ENCODE measurements around the gene LAMB1.
A peak's percentile ranks its signal among the peaks of the same experiment; 100 is the strongest.

The LAMB1 gene

DNA sequence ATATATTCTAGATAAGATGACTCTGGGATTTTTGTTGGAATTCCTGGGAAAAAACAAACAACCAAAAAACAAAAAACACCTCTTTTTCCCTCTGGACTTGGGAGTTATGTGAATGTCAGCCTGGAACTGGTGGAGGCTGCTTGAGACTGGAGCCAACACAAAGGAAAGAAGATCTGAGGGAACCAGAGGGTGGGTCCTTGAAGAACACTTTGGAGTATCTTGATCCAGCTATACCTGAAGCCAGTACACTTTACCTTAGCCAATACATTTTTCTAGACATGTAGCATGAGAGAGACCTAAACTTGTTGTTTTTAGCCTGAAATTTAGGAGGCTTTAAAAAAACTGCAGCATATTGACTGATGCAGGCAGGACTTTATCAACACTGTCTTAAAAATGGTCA is 5.9 kb upstream of the LAMB1 start:
- H3K4me3 ChIP-seq (ENCODE audit: control insufficient read depth, low read depth, low read length), result no peak overlapping the region
- TF ChIP-seq, protein P1, sequence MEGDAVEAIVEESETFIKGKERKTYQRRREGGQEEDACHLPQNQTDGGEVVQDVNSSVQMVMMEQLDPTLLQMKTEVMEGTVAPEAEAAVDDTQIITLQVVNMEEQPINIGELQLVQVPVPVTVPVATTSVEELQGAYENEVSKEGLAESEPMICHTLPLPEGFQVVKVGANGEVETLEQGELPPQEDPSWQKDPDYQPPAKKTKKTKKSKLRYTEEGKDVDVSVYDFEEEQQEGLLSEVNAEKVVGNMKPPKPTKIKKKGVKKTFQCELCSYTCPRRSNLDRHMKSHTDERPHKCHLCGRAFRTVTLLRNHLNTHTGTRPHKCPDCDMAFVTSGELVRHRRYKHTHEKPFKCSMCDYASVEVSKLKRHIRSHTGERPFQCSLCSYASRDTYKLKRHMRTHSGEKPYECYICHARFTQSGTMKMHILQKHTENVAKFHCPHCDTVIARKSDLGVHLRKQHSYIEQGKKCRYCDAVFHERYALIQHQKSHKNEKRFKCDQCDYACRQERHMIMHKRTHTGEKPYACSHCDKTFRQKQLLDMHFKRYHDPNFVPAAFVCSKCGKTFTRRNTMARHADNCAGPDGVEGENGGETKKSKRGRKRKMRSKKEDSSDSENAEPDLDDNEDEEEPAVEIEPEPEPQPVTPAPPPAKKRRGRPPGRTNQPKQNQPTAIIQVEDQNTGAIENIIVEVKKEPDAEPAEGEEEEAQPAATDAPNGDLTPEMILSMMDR (IDR thresholded peaks at IDR 0.05; ENCODE audit: control insufficient read depth, insufficient read depth, low read depth, low read length, missing control alignments), result no peak
- no peak for DNase-seq (ENCODE audit: low read depth)

DNA sequence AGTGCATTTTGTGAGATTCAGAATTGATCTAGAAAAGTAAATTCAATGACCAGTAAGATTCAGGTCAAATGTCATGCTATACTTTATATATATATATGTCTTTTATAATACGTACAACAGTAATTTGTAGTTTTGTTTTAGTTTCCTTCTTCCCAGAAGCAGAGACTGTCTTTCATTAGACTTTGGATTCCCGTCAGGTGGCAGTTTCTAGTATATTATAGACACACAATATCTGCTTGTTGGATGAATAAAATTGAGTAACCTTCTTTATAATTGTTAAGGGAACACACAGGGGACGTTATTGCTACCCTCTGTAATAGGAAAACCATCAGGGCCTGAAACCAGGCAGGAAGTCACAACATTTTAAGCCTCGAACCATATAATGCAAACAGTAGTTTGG is 5.3 kb upstream of the LAMB1 start:
- no peak overlapping the region for H3K4me3 ChIP-seq (ENCODE audit: control insufficient read depth, low read depth, low read length)
- no peak for DNase-seq (ENCODE audit: low read depth)
- TF ChIP-seq, protein P1 (IDR thresholded peaks at IDR 0.05; ENCODE audit: control insufficient read depth, insufficient read depth, low read depth, low read length, missing control alignments), result no peak

DNA sequence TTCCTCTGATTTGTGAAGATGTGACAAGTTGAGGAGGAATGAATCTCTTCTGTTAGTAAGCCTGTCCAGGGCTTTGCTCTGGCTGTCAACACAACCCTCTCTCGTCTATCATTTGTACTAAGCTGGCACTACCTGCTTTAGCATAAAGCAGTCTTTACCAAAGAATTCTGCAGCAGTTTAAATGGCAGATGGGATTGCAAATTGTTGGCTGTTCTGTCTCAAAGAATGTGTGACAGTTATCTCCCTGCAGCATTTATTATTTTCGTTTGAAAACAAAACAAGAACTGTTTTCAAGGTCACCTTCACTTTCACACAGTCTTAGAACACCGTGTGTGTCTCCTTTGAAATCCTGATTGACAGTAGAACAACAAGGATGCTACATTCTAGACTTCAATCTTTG is 4.8 kb upstream of the LAMB1 start:
- TF ChIP-seq, protein P1 (IDR thresholded peaks at IDR 0.05; ENCODE audit: control insufficient read depth, insufficient read depth, low read depth, low read length, missing control alignments), result no peak
- no peak for DNase-seq (ENCODE audit: low read depth)
- H3K4me3 ChIP-seq (ENCODE audit: control insufficient read depth, low read depth, low read length), result no peak overlapping the region

DNA sequence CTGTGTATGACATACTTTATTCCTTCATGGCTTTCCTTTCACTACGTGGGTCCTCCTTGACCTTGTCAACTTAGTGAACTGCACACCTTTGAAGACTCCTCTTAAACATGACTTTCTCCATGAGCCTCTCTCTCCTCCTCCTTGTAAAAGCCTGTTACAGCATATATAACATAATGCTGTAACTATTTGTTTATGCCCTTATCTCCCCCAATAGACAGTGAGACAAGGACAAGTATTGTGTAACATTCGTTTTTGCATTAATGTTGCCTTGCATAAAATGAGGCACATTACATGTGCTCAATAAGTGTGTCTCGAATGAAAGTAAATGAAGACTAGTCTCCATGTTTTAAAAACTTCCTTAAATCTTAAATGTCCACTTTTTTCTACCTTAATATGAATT is 4.3 kb upstream of the LAMB1 start:
- TF ChIP-seq, protein P1 (IDR thresholded peaks at IDR 0.05; ENCODE audit: control insufficient read depth, insufficient read depth, low read depth, low read length, missing control alignments), result no peak
- no peak overlapping the region for H3K4me3 ChIP-seq (ENCODE audit: control insufficient read depth, low read depth, low read length)
- no peak for DNase-seq (ENCODE audit: low read depth)

DNA sequence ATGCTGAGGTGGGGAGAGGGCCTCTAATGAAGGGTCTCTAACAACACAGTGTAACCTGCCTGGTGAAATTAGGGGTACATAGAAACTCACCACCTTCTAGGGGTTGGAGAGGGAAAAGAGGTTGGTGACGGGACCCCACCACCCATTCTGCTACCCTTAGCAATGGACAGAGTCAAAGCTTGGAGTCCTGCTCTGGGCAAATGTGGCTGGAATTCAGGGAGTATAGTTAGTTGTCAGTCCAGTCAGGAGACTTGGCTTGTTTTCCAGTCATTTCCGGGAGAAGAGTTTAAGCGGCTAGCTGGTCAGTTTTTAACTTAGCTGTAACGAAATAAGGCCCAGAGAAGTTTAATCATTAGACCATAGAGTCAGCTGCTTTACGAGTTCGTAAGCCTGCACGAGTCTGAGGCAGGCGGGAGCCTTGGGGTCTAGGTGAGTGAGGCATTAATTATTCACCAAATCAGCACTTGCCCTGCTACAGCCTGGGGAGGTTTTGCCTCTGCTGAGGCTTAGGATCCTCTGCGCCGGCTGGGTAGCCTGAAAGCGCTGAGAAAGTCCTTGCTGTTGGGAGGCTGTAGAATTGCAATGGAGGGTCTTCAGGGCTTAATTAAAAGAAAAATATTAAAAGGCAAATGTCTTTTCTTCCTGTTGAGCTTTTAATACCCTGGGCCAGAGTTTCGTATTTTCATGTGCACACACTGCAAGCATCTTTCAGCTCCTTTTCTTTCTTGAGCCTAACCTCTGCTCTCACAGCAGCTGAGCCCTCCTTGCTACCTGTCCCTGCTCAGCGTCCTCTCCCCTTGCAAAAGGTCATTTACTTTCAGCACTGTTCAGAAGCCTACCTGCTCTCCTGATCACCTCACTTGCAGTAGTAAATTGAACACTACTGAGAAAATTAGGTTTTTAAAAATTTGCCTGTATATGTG is 1.5 kb upstream of the LAMB1 start:
- no peak overlapping the region for H3K4me3 ChIP-seq (ENCODE audit: control insufficient read depth, low read depth, low read length)
- TF ChIP-seq, protein P1 (IDR thresholded peaks at IDR 0.05; ENCODE audit: control insufficient read depth, insufficient read depth, low read depth, low read length, missing control alignments), result no peak
- peak; percentile 55 for DNase-seq (ENCODE audit: low read depth)

DNA sequence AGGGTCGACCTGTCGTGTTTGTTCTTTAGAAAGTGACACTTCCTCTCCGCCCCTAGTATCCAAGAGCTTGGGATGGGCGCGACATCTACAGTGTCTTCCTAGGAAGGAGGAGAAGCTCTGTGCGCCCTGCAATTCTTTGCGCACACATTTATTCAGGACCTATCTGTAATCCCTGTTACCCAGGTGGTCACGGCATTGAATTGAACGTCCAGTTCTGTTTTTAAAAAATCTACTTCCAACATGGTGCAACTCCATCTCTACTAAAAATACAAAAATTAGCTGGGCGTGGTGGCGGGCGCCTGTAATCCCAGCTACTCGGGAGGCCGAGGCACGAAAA is 606 bp upstream of the LAMB1 start:
- TF ChIP-seq, protein P1 (IDR thresholded peaks at IDR 0.05; ENCODE audit: control insufficient read depth, insufficient read depth, low read depth, low read length, missing control alignments), result no peak
- DNase-seq (ENCODE audit: low read depth), result no peak
- peak overlapping the region; percentile 78 for H3K4me3 ChIP-seq (ENCODE audit: control insufficient read depth, low read depth, low read length)

Data from AG09309 (cell line).